A673 (cell line): ENCODE results near the gene KCNT2. TPM values are rescaled to one million over a fixed set of nuclear protein-coding genes. Genes with fewer than 3 reads are reported as not detected.

Experiments used
- BruUV-seq: library from RNA; stranded (reverse); fragments of 400-500 nt; replicated peaks from 2 replicates; lab custom pipeline; 2021; lab: Mats Ljungman, UMichigan
- CTCF ChIA-PET: fragments of 300-600 bp; sonication (Branson Sonifier 250); formaldehyde crosslinking; loops from one replicate; lab custom pipeline; 2022; ENCODE audit warnings: antibody characterized with exemption; lab: Charles Lee
- POLR2A ChIA-PET: fragments of 300-600 bp; sonication (Branson Sonifier 250); formaldehyde crosslinking; loops from one replicate; lab custom pipeline; 2022; ENCODE audit warnings: antibody characterized with exemption; ENCODE audit not compliant: low non-redundant PET; lab: Charles Lee
- DNase-seq: peaks from one replicate; pipeline ENCODE4 v3.0.0-alpha.2; 2015; ENCODE audit warnings: low spot score
- H3K27ac ChIP-seq: fragments of 200-600 bp; sonication (generic); 2 replicates; pipeline ENCODE4 v1.5.1; 2016; ENCODE audit warnings: mixed run types, low read depth, mild to moderate bottlenecking, mixed read lengths, antibody characterized with exemption, low read length; ENCODE audit not compliant: poor library complexity, severe bottlenecking
- H3K27me3 ChIP-seq: fragments of 200-600 bp; sonication (generic); replicated peaks from 2 replicates; pipeline ENCODE4 v1.6.1; 2017; ENCODE audit warnings: mixed run types, low read depth, mild to moderate bottlenecking, mixed read lengths, antibody characterized with exemption, low read length; ENCODE audit not compliant: insufficient read depth, poor library complexity
- H3K36me3 ChIP-seq: fragments of 200-600 bp; sonication (generic); 2 replicates; pipeline ENCODE4 v1.6.1; 2016; ENCODE audit warnings: mixed run types, mild to moderate bottlenecking, mixed read lengths, antibody characterized with exemption, low read length; ENCODE audit not compliant: insufficient read depth, poor library complexity, severe bottlenecking
- H3K4me1 ChIP-seq: fragments of 200-600 bp; sonication (generic); 2 replicates; pipeline ENCODE4 v1.6.1; 2017; ENCODE audit warnings: mixed run types, mild to moderate bottlenecking, mixed read lengths, antibody characterized with exemption, low read length; ENCODE audit not compliant: insufficient read depth, poor library complexity, severe bottlenecking
- H3K4me3 ChIP-seq: fragments of 200-600 bp; sonication (generic); 2 replicates; pipeline ENCODE4 v1.5.1; 2016; ENCODE audit warnings: low read depth, mixed run types, mild to moderate bottlenecking, mixed read lengths, low read length; ENCODE audit not compliant: poor library complexity, severe bottlenecking
- H3K9me3 ChIP-seq: fragments of 200-600 bp; sonication (generic); 2 replicates; pipeline ENCODE4 v1.6.1; 2016; ENCODE audit warnings: mixed run types, low read depth, mild to moderate bottlenecking, mixed read lengths, antibody characterized with exemption, low read length; ENCODE audit not compliant: poor library complexity, severe bottlenecking
- CTCF ChIP-seq: fragments of 300-800, 200-600 bp; sonication (generic); conservative IDR thresholded peaks from 2 replicates; pipeline ENCODE4 v1.5.1; 2017; ENCODE audit warnings: low read depth, mild to moderate bottlenecking, antibody characterized with exemption, low read length, moderate library complexity, mixed read lengths
- EZH2 ChIP-seq: fragments of 200-600 bp; sonication (generic); IDR thresholded peaks from 2 replicates; pipeline ENCODE4 v1.6.1; 2017; ENCODE audit warnings: borderline replicate concordance, low read depth, mild to moderate bottlenecking, mixed read lengths, antibody characterized with exemption, low read length; ENCODE audit not compliant: poor library complexity, severe bottlenecking
- intact Hi-C: fragments of 100-400 bp; cut with micrococcal nuclease; formaldehyde crosslinking; loops from one replicate; pipeline ENCODE4 v1.10.0; 2022; ENCODE audit not compliant: unreplicated experiment
- total RNA-seq: library from RNA; stranded (reverse); gene quantifications from 2 replicates; pipeline ENCODE4 v1.2.3, GENCODE V29; 2021

KCNT2 gene
- total RNA-seq, 1 experiment from 2014 or later, result 1.2 TPM

GRCh38 chr1:196393742-196394141 lies 214.5 kb downstream of the KCNT2 start:
- DNase-seq, result peak; percentile 1
- POLR2A ChIA-PET, result no interaction called here

GRCh38 chr1:196393282-196393681 lies 215.0 kb downstream of the KCNT2 start:
- POLR2A ChIA-PET, result no interaction called here

More at GRCh38 chr1:196393742-196394141, 214.5 kb downstream of the KCNT2 start:
- H3K36me3 ChIP-seq, result no peaks in the 10 kb centered on the region
- TF ChIP-seq EZH2, result no peak
- no peak for TF ChIP-seq CTCF
- no peak overlapping the region for H3K4me3 ChIP-seq
- no peak overlapping the region for H3K27ac ChIP-seq
- BruUV-seq, result no TSS peak
- no peaks in the 10 kb centered on the region for H3K27me3 ChIP-seq
- H3K9me3 ChIP-seq, result no peaks in the 10 kb centered on the region
- H3K4me1 ChIP-seq, result no peaks in the 10 kb centered on the region
- intact Hi-C loops, result no loop called here
- CTCF ChIA-PET, result no interaction called here

GRCh38 chr1:196387766-196388165 lies 220.5 kb downstream of the KCNT2 start:
- ChIA-PET CTCF (no interaction called here), POLR2A (no interaction called here)
- BruUV-seq, result no TSS peak
- Histone ChIP-seq H3K9me3 (no peaks in the 10 kb centered on the region), H3K27ac (no peak overlapping the region), H3K27me3 (no peaks in the 10 kb centered on the region), H3K4me3 (no peak overlapping the region), H3K36me3 (no peaks in the 10 kb centered on the region), H3K4me1 (no peaks in the 10 kb centered on the region)
- intact Hi-C loops, result no loop called here
- no peak for DNase-seq
- TF ChIP-seq EZH2, result no peak
- no peak for TF ChIP-seq CTCF

More at GRCh38 chr1:196393282-196393681, 215.0 kb downstream of the KCNT2 start:
- CTCF ChIA-PET, result no interaction called here
- Histone ChIP-seq H3K4me1 (no peaks in the 10 kb centered on the region), H3K27ac (no peak overlapping the region), H3K36me3 (no peaks in the 10 kb centered on the region), H3K9me3 (no peaks in the 10 kb centered on the region), H3K27me3 (no peaks in the 10 kb centered on the region), H3K4me3 (no peak overlapping the region)
- intact Hi-C loops, result no loop called here
- no TSS peak for BruUV-seq
- TF ChIP-seq EZH2, result no peak
- TF ChIP-seq CTCF, result no peak
- DNase-seq, result no peak
